GM12878 (cell line): ENCODE results near the gene TXNDC12. TPM values are rescaled to one million over a fixed set of nuclear protein-coding genes. Genes with fewer than 3 reads are reported as not detected.

Experiments used
- ATF2 ChIP-seq: IDR thresholded peaks from 2 replicates; pipeline ENCODE4 v1.6.1; 2012; ENCODE audit warnings: low read length, inconsistent platforms
- BMI1 ChIP-seq: fragments of 450-650 bp; IDR thresholded peaks from 2 replicates; pipeline ENCODE4 v1.6.1; 2016; ENCODE audit warnings: mild to moderate bottlenecking, moderate library complexity, borderline replicate concordance
- CEBPB ChIP-seq, 2 experiments: fragments of 150-350 bp in 1 of 2; IDR thresholded peaks; 2 replicates each; pipeline ENCODE4 v1.6.1; 2012 to 2014; ENCODE audit warnings: low read depth in 2 of 2, low read length in 2 of 2, borderline replicate concordance in 1 of 2, inconsistent platforms in 1 of 2
- HDAC6 ChIP-seq: fragments of 200-600 bp; sonication (generic); IDR thresholded peaks from one replicate; pipeline ENCODE4 v1.8.0; 2017; ENCODE audit warnings: antibody characterized with exemption; ENCODE audit not compliant: unreplicated experiment
- IRF3 ChIP-seq: fragments of 450-650 bp; IDR thresholded peaks from 2 replicates; pipeline ENCODE4 v1.6.1; 2014; ENCODE audit warnings: mild to moderate bottlenecking
- IRF4 ChIP-seq: IDR thresholded peaks from 2 replicates; pipeline ENCODE4 v1.6.1; 2011; ENCODE audit warnings: low read depth, low read length
- MEF2A ChIP-seq: IDR thresholded peaks from 2 replicates; pipeline ENCODE4 v1.6.1; 2011; ENCODE audit warnings: low read depth, mild to moderate bottlenecking, low read length, moderate library complexity; ENCODE audit not compliant: insufficient read depth
- NBN ChIP-seq: fragments of 450-650 bp; IDR thresholded peaks from 2 replicates; pipeline ENCODE4 v1.6.1; 2016
- NKRF ChIP-seq: fragments of 450-650 bp; conservative IDR thresholded peaks from 2 replicates; pipeline ENCODE4 v1.6.1; 2017; ENCODE audit warnings: mild to moderate bottlenecking, moderate library complexity
- POLR2AphosphoS2 ChIP-seq: IDR thresholded peaks from 2 replicates; pipeline ENCODE4 v1.6.1; 2011; ENCODE audit warnings: low read depth, mild to moderate bottlenecking, low read length, improper control_type of control experiment, moderate library complexity
- PRDM15 ChIP-seq: fragments of 450-650 bp; formaldehyde crosslinking; IDR thresholded peaks from 2 replicates; pipeline ENCODE4 v1.4.0; 2020; ENCODE audit warnings: mild to moderate bottlenecking, moderate library complexity
- RBBP5 ChIP-seq: fragments of 200-600 bp; sonication (generic); conservative IDR thresholded peaks from 2 replicates; pipeline ENCODE4 v1.6.1; 2016
- RCOR1 ChIP-seq: conservative IDR thresholded peaks from 2 replicates; pipeline ENCODE4 v1.6.1; 2012; ENCODE audit warnings: low read depth, low read length, improper control_type of control experiment
- WRNIP1 ChIP-seq: IDR thresholded peaks from 2 replicates; pipeline ENCODE4 v1.6.1; 2011; ENCODE audit warnings: low read depth, low read length, improper control_type of control experiment, borderline replicate concordance
- ZNF207 ChIP-seq: fragments of 450-650 bp; IDR thresholded peaks from 2 replicates; pipeline ENCODE4 v1.6.1; 2014; ENCODE audit warnings: antibody characterized with exemption, mild to moderate bottlenecking, borderline replicate concordance
- ZNF24 ChIP-seq: fragments of 450-650 bp; IDR thresholded peaks from 2 replicates; pipeline ENCODE4 v1.6.1; 2017; ENCODE audit warnings: antibody characterized with exemption, mild to moderate bottlenecking
- ZNF384 ChIP-seq: IDR thresholded peaks from 2 replicates; pipeline ENCODE4 v1.6.1; 2012; ENCODE audit warnings: low read depth, mild to moderate bottlenecking, low read length, improper control_type of control experiment, borderline replicate concordance
- ZNF622 ChIP-seq: fragments of 450-650 bp; IDR thresholded peaks from 2 replicates; pipeline ENCODE4 v1.6.1; 2017; ENCODE audit warnings: mild to moderate bottlenecking, inconsistent platforms
- polyA plus RNA-seq, 11 experiments: library from polyadenylated mRNA; depleted of rRNA in 4 of 11; unstranded in 6 of 11; stranded (reverse) in 5 of 11; fragments of >200 nt; fragmentation: Nextera tagmentation in 4 of 11; fragmentation: Illumina TruSeq in 1 of 11; extraction: Ambion mirVana in 4 of 11; extraction: Trizol in 1 of 11; gene quantifications; 1 replicate in 1 of 11; 2 replicates in 10 of 11; pipeline versions ENCODE4 v1.2.1 to v1.2.3, GENCODE V29; 2011 to 2016; ENCODE audit warnings: inconsistent platforms in 2 of 11, missing spikeins in 2 of 11, low read depth in 1 of 11
- total RNA-seq, 4 experiments: library from RNA; depleted of rRNA in 3 of 4; stranded (reverse); fragments of >200 nt in 3 of 4; fragmentation: Illumina TruSeq in 1 of 4; extraction: Trizol in 1 of 4; gene quantifications; 2 replicates each; pipeline versions ENCODE4 v1.2.1 to v1.2.3, GENCODE V29; 2013 to 2021
- TF ChIP-seq, protein P1 (sequence below): fragments of 450-650 bp; IDR thresholded peaks from 2 replicates; pipeline ENCODE4 v1.6.1; 2018; ENCODE audit warnings: borderline replicate concordance, mild to moderate bottlenecking; ENCODE audit not compliant: partially characterized antibody

TXNDC12 gene
- total and polyA plus RNA-seq, 10 of the 15 experiments (the other 5 are each of a cell fraction or from before 2014, with no cell fraction given): 6.7 to 41.7 (median 17.7) TPM

DNA sequence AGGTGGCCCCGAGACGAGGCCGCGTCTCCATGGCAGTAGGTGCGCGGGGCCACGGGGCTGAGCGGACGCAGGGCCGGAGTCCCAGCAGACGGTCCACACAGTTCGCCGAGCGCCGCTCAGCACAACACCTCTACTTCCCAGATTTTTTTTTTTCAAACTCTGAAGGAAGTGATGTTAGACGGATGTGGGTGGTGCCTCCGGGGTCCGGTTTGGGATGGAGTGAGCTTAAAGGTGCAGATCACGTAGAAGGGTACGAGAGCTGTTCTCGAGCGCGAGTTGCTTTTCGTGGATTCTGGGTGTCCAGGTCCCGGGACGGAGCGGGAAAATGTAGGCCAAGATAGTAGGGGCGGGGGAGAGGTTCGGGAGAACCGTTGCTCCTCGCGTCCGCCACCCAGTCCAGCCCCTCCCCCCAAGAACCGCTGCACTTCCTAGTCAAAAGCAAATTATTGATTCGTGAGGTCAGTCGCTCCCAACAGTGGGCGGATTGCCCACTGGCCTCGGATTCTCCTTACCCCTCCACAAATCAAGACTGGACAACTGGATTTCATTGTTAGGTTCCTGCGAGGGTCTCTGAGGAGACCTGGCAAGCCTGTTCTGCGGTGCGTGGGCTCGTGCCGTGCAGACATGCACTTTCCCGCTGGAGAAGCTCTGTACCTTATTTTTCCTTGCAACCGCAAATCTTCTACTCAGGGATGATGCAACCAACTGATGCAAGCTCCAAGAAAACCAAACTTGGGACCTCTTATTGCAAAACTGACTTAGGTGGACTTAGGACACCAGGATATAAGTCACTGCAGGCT lies at the start of gene TXNDC12 (continued):
- TF ChIP-seq IRF4: no peak
- TF ChIP-seq ZNF207: no peak; the same call in 1 of the 2 replicates
- TF ChIP-seq ATF2: no peak
- TF ChIP-seq CEBPB (IDR thresholded peaks at IDR 0.05; ENCODE audit: borderline replicate concordance in 1 of 2, low read depth in 2 of 2, low read length in 2 of 2): no peak
- TF ChIP-seq NKRF: peak; percentile 56; the same call in 1 of the 2 replicates
- TF ChIP-seq BMI1: no peak
- TF ChIP-seq NBN: peak; percentile 80
- TF ChIP-seq POLR2AphosphoS2: peak; percentile 83
- 0 out of 2 replicates have a peak, but pooled peaks have one; percentile 8 for TF ChIP-seq MEF2A
- TF ChIP-seq ZNF24: no peak
- no peak for TF ChIP-seq HDAC6
- TF ChIP-seq ZNF622: no peak
- TF ChIP-seq, protein P1, sequence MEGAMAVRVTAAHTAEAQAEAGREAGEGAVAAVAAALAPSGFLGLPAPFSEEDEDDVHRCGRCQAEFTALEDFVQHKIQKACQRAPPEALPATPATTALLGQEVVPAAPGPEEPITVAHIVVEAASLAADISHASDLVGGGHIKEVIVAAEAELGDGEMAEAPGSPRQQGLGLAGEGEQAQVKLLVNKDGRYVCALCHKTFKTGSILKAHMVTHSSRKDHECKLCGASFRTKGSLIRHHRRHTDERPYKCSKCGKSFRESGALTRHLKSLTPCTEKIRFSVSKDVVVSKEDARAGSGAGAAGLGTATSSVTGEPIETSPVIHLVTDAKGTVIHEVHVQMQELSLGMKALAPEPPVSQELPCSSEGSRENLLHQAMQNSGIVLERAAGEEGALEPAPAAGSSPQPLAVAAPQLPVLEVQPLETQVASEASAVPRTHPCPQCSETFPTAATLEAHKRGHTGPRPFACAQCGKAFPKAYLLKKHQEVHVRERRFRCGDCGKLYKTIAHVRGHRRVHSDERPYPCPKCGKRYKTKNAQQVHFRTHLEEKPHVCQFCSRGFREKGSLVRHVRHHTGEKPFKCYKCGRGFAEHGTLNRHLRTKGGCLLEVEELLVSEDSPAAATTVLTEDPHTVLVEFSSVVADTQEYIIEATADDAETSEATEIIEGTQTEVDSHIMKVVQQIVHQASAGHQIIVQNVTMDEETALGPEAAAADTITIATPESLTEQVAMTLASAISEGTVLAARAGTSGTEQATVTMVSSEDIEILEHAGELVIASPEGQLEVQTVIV: peak; percentile 59
- TF ChIP-seq IRF3: no peak
- no peak for TF ChIP-seq WRNIP1
- no peak for TF ChIP-seq RCOR1
- no peak for TF ChIP-seq RBBP5
- peak; percentile 95 for TF ChIP-seq ZNF384
- TF ChIP-seq PRDM15: no peak
